Urinary bladder (tissue), 4 donors: Measurements from ENCODE around the gene SMIM27. TPM values are rescaled to one million over a fixed set of nuclear protein-coding genes. Genes with fewer than 3 reads are reported as not detected.

Source experiments
- DNase-seq: peaks from one replicate; pipeline ENCODE4 v3.0.0-alpha.2; 2015; ENCODE audit errors: extremely low spot score
- H3K27ac ChIP-seq: one replicate; pipeline ENCODE4 v1.5.1; 2013; ENCODE audit warnings: low read depth, mild to moderate bottlenecking, moderate library complexity
- H3K36me3 ChIP-seq: one replicate; pipeline ENCODE4 v1.6.1; 2013; ENCODE audit warnings: mild to moderate bottlenecking, moderate library complexity; ENCODE audit not compliant: insufficient read depth
- H3K4me1 ChIP-seq: one replicate; pipeline ENCODE4 v1.6.1; 2013; ENCODE audit warnings: mild to moderate bottlenecking, moderate library complexity; ENCODE audit not compliant: insufficient read depth
- H3K4me3 ChIP-seq: one replicate; pipeline ENCODE4 v1.5.1; 2013; ENCODE audit warnings: low read depth, low read length
- WGBS: extraction: QIAGEN DNeasy Blood & Tissue Kit; methylation state at CpG from one replicate; pipeline ENCODE4 v1.1.7; 2013; 5-methylcytosine and 5-hydroxymethylcytosine counted together
- polyA plus RNA-seq: library from polyadenylated mRNA; stranded (reverse); fragments of 200-250 nt; gene quantifications from one replicate; pipeline ENCODE4 v1.2.3, GENCODE V29; 2013
- total RNA-seq: library from RNA; depleted of rRNA; stranded (reverse); fragments of >200 nt; gene quantifications from one replicate; pipeline ENCODE4 v1.2.3, GENCODE V29; 2014
- donor health status: healthy with polysubstance abuse.
- donor health status: healthy.

Gene SMIM27
- total and polyA plus RNA-seq, 2 donors = 1.3 to 11.9 TPM

DNA sequence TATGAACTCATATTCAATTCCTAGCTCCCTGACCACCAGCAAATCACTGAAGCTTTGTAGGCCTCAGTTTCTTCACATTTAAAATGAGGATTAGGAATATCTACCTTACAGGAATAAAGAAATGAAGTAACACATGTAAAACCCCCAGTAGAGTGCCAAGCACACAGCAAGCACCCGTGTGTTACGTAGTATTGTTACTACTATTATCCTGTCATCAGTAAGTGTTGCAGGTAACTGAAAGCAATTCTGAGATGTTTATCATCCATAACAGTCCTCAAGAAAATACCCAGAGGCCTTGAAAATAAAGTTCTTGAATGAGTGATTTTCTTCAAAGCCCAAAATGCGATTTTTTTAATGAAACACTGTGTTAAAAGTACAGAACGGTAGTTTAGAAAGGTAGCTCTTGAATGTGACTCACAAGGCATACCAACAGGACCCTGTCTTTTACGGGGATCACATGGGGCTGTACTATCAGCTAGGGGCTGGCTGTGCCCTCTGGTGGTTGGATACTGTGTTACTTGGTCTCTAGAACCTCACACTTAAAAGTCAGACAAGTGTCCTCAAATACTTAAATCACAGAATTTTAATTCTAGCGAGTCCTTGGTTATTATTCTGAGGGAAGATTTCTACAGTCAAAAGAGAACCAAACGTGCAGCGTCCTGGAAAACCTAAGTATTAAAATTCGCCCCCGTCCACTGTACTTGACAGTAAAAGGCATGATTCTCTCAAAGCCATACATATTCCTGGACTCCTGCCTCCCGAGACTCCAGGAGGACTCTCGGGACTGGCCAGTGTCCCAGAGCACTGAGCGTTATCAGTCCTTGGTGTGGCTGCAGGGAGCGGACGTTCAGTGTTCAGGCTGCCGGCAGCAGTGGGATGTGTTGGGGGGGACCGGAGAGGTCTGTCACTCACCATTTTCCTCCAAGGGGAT lies 20.1 kb downstream of the SMIM27 start:
- DNase-seq = peak; percentile 43
- WGBS = 2% methylated on average over 17 of the region's 17 CpGs

GRCh38 chr9:32572900-32573523 lies 20.9 kb downstream of the SMIM27 start, which contains the start of gene NDUFB6:
NDUFB6 (minus strand) TSS chr9:32573159; CDS start chr9:32573060, 99 bp downstream.
- H3K4me3 ChIP-seq = peak within 1 kb of the TSS; percentile 80
- H3K27ac ChIP-seq = peak within 1 kb of the TSS; percentile 92
- WGBS = under 1% methylated on average over 36 of the region's 36 CpGs
- H3K36me3 ChIP-seq = no peaks in the 10 kb centered on the region
- H3K4me1 ChIP-seq = no peaks in the 10 kb centered on the region
- peak; percentile 86 for DNase-seq

More for the DNA sequence above, 20.1 kb downstream of the SMIM27 start:
- Histone ChIP-seq H3K27ac (peak overlapping the region; percentile 92), H3K36me3 (no peaks in the 10 kb centered on the region), H3K4me1 (no peaks in the 10 kb centered on the region), H3K4me3 (peak overlapping the region; percentile 80)

DNA sequence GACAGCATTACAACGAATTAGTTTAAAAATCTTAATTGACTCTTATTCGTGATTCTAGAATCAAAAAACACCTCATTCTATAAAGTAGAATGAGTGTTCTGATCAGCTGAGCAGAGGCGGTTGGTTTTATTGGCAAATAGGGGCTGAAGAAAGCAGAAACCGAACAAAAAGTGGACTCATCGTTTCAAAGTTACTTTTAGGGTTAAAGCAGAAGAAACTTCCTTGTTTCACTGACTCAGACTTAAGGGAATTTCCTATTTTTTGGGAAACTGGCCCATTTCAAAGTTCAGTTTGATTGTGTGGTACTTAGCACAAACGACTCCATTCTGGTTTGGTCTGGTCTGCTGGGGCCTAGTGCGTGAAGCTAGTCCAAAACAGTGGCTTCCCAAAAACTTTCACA lies 21.7 kb downstream of the SMIM27 start:
- no peak overlapping the region for H3K27ac ChIP-seq

GRCh38 chr9:32574858-32575257 lies 22.7 kb downstream of the SMIM27 start:
- Histone ChIP-seq H3K27ac (no peak overlapping the region), H3K4me1 (no peaks in the 10 kb centered on the region), H3K36me3 (no peaks in the 10 kb centered on the region), H3K4me3 (no peak overlapping the region)
- no peak for DNase-seq
- WGBS = 70% methylated on average over 1 of the region's 1 CpG

More for the DNA sequence above, 21.7 kb downstream of the SMIM27 start:
- Histone ChIP-seq H3K36me3 (no peaks in the 10 kb centered on the region), H3K4me1 (no peaks in the 10 kb centered on the region), H3K4me3 (no peak overlapping the region)
- DNase-seq = no peak
- 86% methylated on average over 7 of the region's 7 CpGs for WGBS

GRCh38 chr9:32577316-32577715 lies 25.2 kb downstream of the SMIM27 start:
- H3K4me3 ChIP-seq = no peak overlapping the region
- H3K27ac ChIP-seq = no peak overlapping the region
- no peaks in the 10 kb centered on the region for H3K36me3 ChIP-seq
- no peak for DNase-seq
- H3K4me1 ChIP-seq = no peaks in the 10 kb centered on the region
- 81% methylated on average over 3 of the region's 3 CpGs for WGBS

- WGBS = 58% methylated on average over 5 of the region's 5 CpGs
- Histone ChIP-seq H3K4me3 (no peak overlapping the region), H3K27ac (no peak overlapping the region), H3K36me3 (no peaks in the 10 kb centered on the region), H3K4me1 (no peaks in the 10 kb centered on the region)
- DNase-seq = no peak
These were observed 26.8 kb downstream of the SMIM27 start for GRCh38 chr9:32578976-32579375.

GRCh38 chr9:32579706-32580331 lies 27.7 kb downstream of the SMIM27 start:
- 18% methylated on average over 4 of the region's 4 CpGs for WGBS
- no peak overlapping the region for H3K4me3 ChIP-seq
- DNase-seq = no peak
- no peaks in the 10 kb centered on the region for H3K4me1 ChIP-seq
- no peaks in the 10 kb centered on the region for H3K36me3 ChIP-seq
- no peak overlapping the region for H3K27ac ChIP-seq

GRCh38 chr9:32580631-32581300 lies 28.6 kb downstream of the SMIM27 start:
- H3K27ac ChIP-seq = no peak overlapping the region
- H3K4me1 ChIP-seq = no peaks in the 10 kb centered on the region
- no peaks in the 10 kb centered on the region for H3K36me3 ChIP-seq
- H3K4me3 ChIP-seq = no peak overlapping the region
- WGBS = 11% methylated on average over 3 of the region's 3 CpGs
- DNase-seq = no peak

GRCh38 chr9:32581512-32582143 lies 29.5 kb downstream of the SMIM27 start:
- H3K36me3 ChIP-seq = no peaks in the 10 kb centered on the region
- peak; percentile 25 for DNase-seq
- WGBS = 36% methylated on average over 3 of the region's 3 CpGs
- no peak overlapping the region for H3K27ac ChIP-seq
- no peaks in the 10 kb centered on the region for H3K4me1 ChIP-seq
- no peak overlapping the region for H3K4me3 ChIP-seq

DNA sequence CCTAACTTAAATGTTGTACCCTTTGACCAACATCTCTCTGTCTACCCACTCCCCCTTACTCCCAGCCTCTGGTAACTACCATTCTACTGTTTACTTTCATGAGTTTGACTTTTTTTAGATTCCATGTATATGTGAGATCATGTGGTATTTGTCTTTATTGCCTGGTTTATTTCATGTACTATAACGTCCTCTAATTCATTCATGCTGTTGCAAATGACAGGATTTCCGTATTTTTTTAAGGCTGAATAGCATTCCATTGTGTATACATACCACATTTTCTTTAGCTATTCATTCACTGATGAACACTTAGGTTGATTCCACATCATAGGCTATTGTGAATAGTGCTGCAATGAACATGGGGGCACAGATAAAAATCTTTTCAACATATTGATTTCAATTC lies 32.7 kb downstream of the SMIM27 start:
- H3K36me3 ChIP-seq = no peaks in the 10 kb centered on the region
- WGBS = 30% methylated on average over 2 of the region's 2 CpGs
- H3K4me1 ChIP-seq = no peaks in the 10 kb centered on the region
- no peak overlapping the region for H3K27ac ChIP-seq
- no peak overlapping the region for H3K4me3 ChIP-seq
- DNase-seq = no peak

GRCh38 chr9:32587901-32588300 lies 35.8 kb downstream of the SMIM27 start:
- H3K27ac ChIP-seq = no peak overlapping the region
- H3K36me3 ChIP-seq = no peaks in the 10 kb centered on the region
- DNase-seq = no peak
- H3K4me1 ChIP-seq = no peaks in the 10 kb centered on the region
- no peak overlapping the region for H3K4me3 ChIP-seq

GRCh38 chr9:32589083-32589723 lies 37.1 kb downstream of the SMIM27 start:
- Histone ChIP-seq H3K27ac (no peak overlapping the region), H3K4me1 (no peaks in the 10 kb centered on the region), H3K4me3 (no peak overlapping the region), H3K36me3 (no peaks in the 10 kb centered on the region)
- DNase-seq = no peak
- 44% methylated on average over 6 of the region's 6 CpGs for WGBS
